GM23338 (cell line): ENCODE data around the gene SLK. TPM values are rescaled to one million over a fixed set of nuclear protein-coding genes. Genes with fewer than 3 reads are reported as not detected.

ENCODE experiments used
- ATAC-seq: fragments of 200-7000 bp; cut with Tn5 transposase; 3 replicates; pipeline ENCODE4 v1.9.1; 2020
- DNase-seq: peaks from one replicate; pipeline ENCODE4 v3.0.0-alpha.2; 2015; ENCODE audit warnings: low spot score
- H2AFZ ChIP-seq: fragments of 200-600 bp; sonication (generic); 2 replicates; pipeline ENCODE4 v1.8.0; 2016; ENCODE audit warnings: antibody characterized with exemption, mild to moderate bottlenecking, moderate library complexity
- H3F3A ChIP-seq: fragments of 200-600 bp; sonication (generic); replicated peaks from 2 replicates; pipeline ENCODE4 v1.8.0; 2017; ENCODE audit warnings: antibody characterized with exemption, mixed run types, low read depth
- H3K27ac ChIP-seq: fragments of 200-600 bp; sonication (generic); 2 replicates; pipeline ENCODE4 v1.6.1; 2016; ENCODE audit warnings: low read depth
- H3K27me3 ChIP-seq: fragments of 200-600 bp; sonication (generic); 2 replicates; pipeline ENCODE4 v1.8.0; 2016; ENCODE audit warnings: mild to moderate bottlenecking, mixed run types, moderate library complexity; ENCODE audit not compliant: insufficient read depth
- H3K36me3 ChIP-seq: fragments of 200-600 bp; sonication (generic); 2 replicates; pipeline ENCODE4 v1.8.0; 2016; ENCODE audit warnings: mild to moderate bottlenecking; ENCODE audit not compliant: insufficient read depth
- H3K4me1 ChIP-seq: fragments of 200-600 bp; sonication (generic); 2 replicates; pipeline ENCODE4 v1.8.0; 2016; ENCODE audit warnings: mild to moderate bottlenecking, moderate library complexity; ENCODE audit not compliant: insufficient read depth
- H3K4me2 ChIP-seq: fragments of 200-600 bp; sonication (generic); 2 replicates; pipeline ENCODE4 v1.7.1; 2017; ENCODE audit warnings: mixed run types
- H3K4me3 ChIP-seq: fragments of 200-600 bp; sonication (generic); 2 replicates; pipeline ENCODE4 v1.6.1; 2016; ENCODE audit warnings: mixed run types
- H3K79me2 ChIP-seq: fragments of 200-600 bp; sonication (generic); replicated peaks from 2 replicates; pipeline ENCODE4 v1.8.0; 2017; ENCODE audit warnings: mild to moderate bottlenecking; ENCODE audit not compliant: insufficient read depth
- H3K9me2 ChIP-seq: fragments of 200-600 bp; sonication (generic); 2 replicates; pipeline ENCODE4 v1.8.0; 2017; ENCODE audit not compliant: insufficient read depth
- H4K20me1 ChIP-seq: fragments of 200-600 bp; sonication (generic); replicated peaks from 2 replicates; pipeline ENCODE4 v1.8.0; 2017; ENCODE audit warnings: mild to moderate bottlenecking; ENCODE audit not compliant: insufficient read depth
- H3K27ac Mint-ChIP-seq: 2 replicates; pipeline ENCODE4 v1.8.0; 2020; ENCODE audit warnings: inconsistent platforms, mild to moderate bottlenecking, moderate library complexity, mixed read lengths
- H3K27me3 Mint-ChIP-seq: 3 replicates; pipeline ENCODE4 v1.8.0; 2022; ENCODE audit warnings: low read depth, mild to moderate bottlenecking, moderate library complexity, mixed read lengths, inconsistent platforms; ENCODE audit not compliant: insufficient read depth, poor library complexity
- H3K36me3 Mint-ChIP-seq: 3 replicates; pipeline ENCODE4 v1.8.0; 2021; ENCODE audit warnings: low read depth, mild to moderate bottlenecking, inconsistent platforms, moderate library complexity, mixed read lengths
- H3K4me1 Mint-ChIP-seq: 3 replicates; pipeline ENCODE4 v1.8.0; 2020; ENCODE audit warnings: mild to moderate bottlenecking, inconsistent platforms, mixed read lengths
- H3K4me3 Mint-ChIP-seq: 3 replicates; pipeline ENCODE4 v1.8.0; 2021; ENCODE audit warnings: moderate library complexity, mild to moderate bottlenecking, inconsistent platforms, mixed read lengths
- H3K9me3 Mint-ChIP-seq: 3 replicates; pipeline ENCODE4 v1.8.0; 2020; ENCODE audit warnings: moderate library complexity, mild to moderate bottlenecking, inconsistent platforms, mixed read lengths
- CREB1 ChIP-seq: fragments of 250-450 bp; sonication (Bioruptor Pico); IDR thresholded peaks from 2 replicates; pipeline ENCODE4 v1.5.0; 2020; ENCODE audit warnings: low read depth, mild to moderate bottlenecking, moderate library complexity
- EZH2 ChIP-seq: fragments of 200-600 bp; sonication (generic); IDR thresholded peaks from one replicate; pipeline ENCODE4 v1.8.0; 2017; ENCODE audit warnings: antibody characterized with exemption, mild to moderate bottlenecking, low read depth; ENCODE audit not compliant: unreplicated experiment
- EZH2phosphoT487 ChIP-seq: fragments of 200-600 bp; sonication (generic); IDR thresholded peaks from one replicate; pipeline ENCODE4 v1.8.1; 2018; ENCODE audit warnings: antibody characterized with exemption; ENCODE audit not compliant: unreplicated experiment
- JUNB ChIP-seq: IDR thresholded peaks from one replicate; pipeline ENCODE4 v1.6.1; 2016; ENCODE audit warnings: antibody characterized with exemption; ENCODE audit not compliant: unreplicated experiment
- NANOG ChIP-seq: IDR thresholded peaks from 2 replicates; pipeline ENCODE4 v1.6.1; 2016; ENCODE audit warnings: antibody characterized with exemption, borderline replicate concordance
- POLR2AphosphoS5 ChIP-seq: IDR thresholded peaks from 2 replicates; pipeline ENCODE4 v1.6.1; 2016; ENCODE audit warnings: antibody characterized with exemption, low read depth
- STAT1 ChIP-seq: IDR thresholded peaks from one replicate; pipeline ENCODE4 v1.6.1; 2016; ENCODE audit warnings: antibody characterized with exemption; ENCODE audit not compliant: unreplicated experiment
- ZNF114 ChIP-seq: fragments of 250-450 bp; sonication (Bioruptor Pico); IDR thresholded peaks from 2 replicates; pipeline ENCODE4 v1.5.0; 2020; ENCODE audit warnings: mild to moderate bottlenecking, moderate library complexity
- ZNF331 ChIP-seq: fragments of 250-450 bp; sonication (Bioruptor Pico); IDR thresholded peaks from 2 replicates; pipeline ENCODE4 v1.5.0; 2020; ENCODE audit warnings: low read depth, mild to moderate bottlenecking, moderate library complexity
- polyA plus RNA-seq: library from polyadenylated mRNA; unstranded; fragments of >200 nt; fragmentation: Nextera tagmentation; extraction: Ambion mirVana; gene quantifications from 2 replicates; pipeline ENCODE4 v1.2.1, GENCODE V29; 2016
- total RNA-seq: library from RNA; depleted of rRNA; stranded (reverse); fragments of >200 nt; shearing (Covaris generic); gene quantifications from 2 replicates; pipeline ENCODE4 v1.2.3, GENCODE V29; 2014
- TF ChIP-seq, protein P1 (sequence below), 2 experiments: fragments of 200-600 bp in 1 of 2; sonication (generic) in 1 of 2; conservative IDR thresholded peaks; 2 replicates each; pipeline versions ENCODE4 v1.5.1 to v1.6.1; 2016 to 2017; ENCODE audit warnings: antibody characterized with exemption in 2 of 2, low read depth in 2 of 2, mild to moderate bottlenecking in 2 of 2, moderate library complexity in 1 of 2
- TF ChIP-seq, protein P2 (sequence below): fragments of 250-450 bp; sonication (Bioruptor Pico); IDR thresholded peaks from 2 replicates; pipeline ENCODE4 v1.5.0; 2020; ENCODE audit warnings: mild to moderate bottlenecking, moderate library complexity
- TF ChIP-seq, protein P3 (sequence below): IDR thresholded peaks from one replicate; pipeline ENCODE4 v1.6.1; 2018; ENCODE audit warnings: antibody characterized with exemption; ENCODE audit not compliant: unreplicated experiment
- TF ChIP-seq, protein P4 (sequence below): IDR thresholded peaks from 2 replicates; pipeline ENCODE4 v1.6.1; 2016; ENCODE audit warnings: antibody characterized with exemption

Gene SLK
- total and polyA plus RNA-seq, 2 experiments from 2014 or later, result 8.4 to 21.5 TPM

DNA sequence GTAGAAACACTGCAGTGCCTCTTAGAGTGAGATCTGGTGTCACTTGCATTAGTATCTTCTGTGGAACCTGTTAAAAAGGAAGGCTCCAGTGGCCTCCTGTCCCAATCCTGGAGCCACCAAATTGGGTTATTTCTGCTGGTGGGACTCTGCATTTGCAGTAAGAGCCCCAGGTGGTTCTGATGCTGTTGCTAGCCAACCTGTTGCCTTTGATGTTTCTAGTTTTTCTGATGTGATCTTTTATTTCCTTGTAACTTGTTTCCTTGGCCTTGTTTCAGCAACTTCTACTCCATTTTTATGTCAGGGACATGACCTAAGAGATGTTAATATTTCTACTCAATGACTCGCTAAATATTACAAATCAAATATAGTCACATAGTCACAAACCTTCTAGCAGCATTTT is 36.5 kb upstream of the SLK start:
- H3K27ac ChIP-seq, result no peak overlapping the region
- no peak overlapping the region for H3K27ac Mint-ChIP-seq
- H3K4me1 ChIP-seq, result peaks cover 17% of the 10 kb centered on the region
- H3K27me3 Mint-ChIP-seq, result no peaks in the 10 kb centered on the region
- DNase-seq, result no peak
- H3K4me3 Mint-ChIP-seq, result no peak overlapping the region
- H3K4me2 ChIP-seq, result no peak overlapping the region
- no peaks in the 10 kb centered on the region for H3K9me2 ChIP-seq
- no peak for ATAC-seq
- no peak for TF ChIP-seq STAT1
- no peak for TF ChIP-seq EZH2
- no peak for TF ChIP-seq NANOG
- no peak for TF ChIP-seq ZNF331 (CRISPR knock-in tag)
- TF ChIP-seq, protein P1, sequence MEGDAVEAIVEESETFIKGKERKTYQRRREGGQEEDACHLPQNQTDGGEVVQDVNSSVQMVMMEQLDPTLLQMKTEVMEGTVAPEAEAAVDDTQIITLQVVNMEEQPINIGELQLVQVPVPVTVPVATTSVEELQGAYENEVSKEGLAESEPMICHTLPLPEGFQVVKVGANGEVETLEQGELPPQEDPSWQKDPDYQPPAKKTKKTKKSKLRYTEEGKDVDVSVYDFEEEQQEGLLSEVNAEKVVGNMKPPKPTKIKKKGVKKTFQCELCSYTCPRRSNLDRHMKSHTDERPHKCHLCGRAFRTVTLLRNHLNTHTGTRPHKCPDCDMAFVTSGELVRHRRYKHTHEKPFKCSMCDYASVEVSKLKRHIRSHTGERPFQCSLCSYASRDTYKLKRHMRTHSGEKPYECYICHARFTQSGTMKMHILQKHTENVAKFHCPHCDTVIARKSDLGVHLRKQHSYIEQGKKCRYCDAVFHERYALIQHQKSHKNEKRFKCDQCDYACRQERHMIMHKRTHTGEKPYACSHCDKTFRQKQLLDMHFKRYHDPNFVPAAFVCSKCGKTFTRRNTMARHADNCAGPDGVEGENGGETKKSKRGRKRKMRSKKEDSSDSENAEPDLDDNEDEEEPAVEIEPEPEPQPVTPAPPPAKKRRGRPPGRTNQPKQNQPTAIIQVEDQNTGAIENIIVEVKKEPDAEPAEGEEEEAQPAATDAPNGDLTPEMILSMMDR (conservative IDR thresholded peaks at IDR 0.05; ENCODE audit: low read depth in 2 of 2), result no peak
- TF ChIP-seq, protein P2, sequence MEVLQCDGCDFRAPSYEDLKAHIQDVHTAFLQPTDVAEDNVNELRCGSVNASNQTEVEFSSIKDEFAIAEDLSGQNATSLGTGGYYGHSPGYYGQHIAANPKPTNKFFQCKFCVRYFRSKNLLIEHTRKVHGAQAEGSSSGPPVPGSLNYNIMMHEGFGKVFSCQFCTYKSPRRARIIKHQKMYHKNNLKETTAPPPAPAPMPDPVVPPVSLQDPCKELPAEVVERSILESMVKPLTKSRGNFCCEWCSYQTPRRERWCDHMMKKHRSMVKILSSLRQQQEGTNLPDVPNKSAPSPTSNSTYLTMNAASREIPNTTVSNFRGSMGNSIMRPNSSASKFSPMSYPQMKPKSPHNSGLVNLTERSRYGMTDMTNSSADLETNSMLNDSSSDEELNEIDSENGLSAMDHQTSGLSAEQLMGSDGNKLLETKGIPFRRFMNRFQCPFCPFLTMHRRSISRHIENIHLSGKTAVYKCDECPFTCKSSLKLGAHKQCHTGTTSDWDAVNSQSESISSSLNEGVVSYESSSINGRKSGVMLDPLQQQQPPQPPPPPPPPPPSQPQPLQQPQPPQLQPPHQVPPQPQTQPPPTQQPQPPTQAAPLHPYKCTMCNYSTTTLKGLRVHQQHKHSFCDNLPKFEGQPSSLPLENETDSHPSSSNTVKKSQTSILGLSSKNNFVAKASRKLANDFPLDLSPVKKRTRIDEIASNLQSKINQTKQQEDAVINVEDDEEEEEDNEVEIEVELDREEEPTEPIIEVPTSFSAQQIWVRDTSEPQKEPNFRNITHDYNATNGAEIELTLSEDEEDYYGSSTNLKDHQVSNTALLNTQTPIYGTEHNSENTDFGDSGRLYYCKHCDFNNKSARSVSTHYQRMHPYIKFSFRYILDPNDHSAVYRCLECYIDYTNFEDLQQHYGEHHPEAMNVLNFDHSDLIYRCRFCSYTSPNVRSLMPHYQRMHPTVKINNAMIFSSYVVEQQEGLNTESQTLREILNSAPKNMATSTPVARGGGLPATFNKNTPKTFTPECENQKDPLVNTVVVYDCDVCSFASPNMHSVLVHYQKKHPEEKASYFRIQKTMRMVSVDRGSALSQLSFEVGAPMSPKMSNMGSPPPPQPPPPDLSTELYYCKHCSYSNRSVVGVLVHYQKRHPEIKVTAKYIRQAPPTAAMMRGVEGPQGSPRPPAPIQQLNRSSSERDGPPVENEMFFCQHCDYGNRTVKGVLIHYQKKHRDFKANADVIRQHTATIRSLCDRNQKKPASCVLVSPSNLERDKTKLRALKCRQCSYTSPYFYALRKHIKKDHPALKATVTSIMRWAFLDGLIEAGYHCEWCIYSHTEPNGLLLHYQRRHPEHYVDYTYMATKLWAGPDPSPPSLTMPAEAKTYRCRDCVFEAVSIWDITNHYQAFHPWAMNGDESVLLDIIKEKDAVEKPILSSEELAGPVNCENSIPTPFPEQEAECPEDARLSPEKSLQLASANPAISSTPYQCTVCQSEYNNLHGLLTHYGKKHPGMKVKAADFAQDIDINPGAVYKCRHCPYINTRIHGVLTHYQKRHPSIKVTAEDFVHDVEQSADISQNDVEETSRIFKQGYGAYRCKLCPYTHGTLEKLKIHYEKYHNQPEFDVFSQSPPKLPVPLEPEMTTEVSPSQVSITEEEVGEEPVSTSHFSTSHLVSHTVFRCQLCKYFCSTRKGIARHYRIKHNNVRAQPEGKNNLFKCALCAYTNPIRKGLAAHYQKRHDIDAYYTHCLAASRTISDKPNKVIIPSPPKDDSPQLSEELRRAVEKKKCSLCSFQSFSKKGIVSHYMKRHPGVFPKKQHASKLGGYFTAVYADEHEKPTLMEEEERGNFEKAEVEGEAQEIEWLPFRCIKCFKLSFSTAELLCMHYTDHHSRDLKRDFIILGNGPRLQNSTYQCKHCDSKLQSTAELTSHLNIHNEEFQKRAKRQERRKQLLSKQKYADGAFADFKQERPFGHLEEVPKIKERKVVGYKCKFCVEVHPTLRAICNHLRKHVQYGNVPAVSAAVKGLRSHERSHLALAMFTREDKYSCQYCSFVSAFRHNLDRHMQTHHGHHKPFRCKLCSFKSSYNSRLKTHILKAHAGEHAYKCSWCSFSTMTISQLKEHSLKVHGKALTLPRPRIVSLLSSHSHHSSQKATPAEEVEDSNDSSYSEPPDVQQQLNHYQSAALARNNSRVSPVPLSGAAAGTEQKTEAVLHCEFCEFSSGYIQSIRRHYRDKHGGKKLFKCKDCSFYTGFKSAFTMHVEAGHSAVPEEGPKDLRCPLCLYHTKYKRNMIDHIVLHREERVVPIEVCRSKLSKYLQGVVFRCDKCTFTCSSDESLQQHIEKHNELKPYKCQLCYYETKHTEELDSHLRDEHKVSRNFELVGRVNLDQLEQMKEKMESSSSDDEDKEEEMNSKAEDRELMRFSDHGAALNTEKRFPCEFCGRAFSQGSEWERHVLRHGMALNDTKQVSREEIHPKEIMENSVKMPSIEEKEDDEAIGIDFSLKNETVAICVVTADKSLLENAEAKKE (CRISPR knock-in tag), result no peak
- TF ChIP-seq CREB1 (CRISPR knock-in tag), result no peak
- no peak for TF ChIP-seq POLR2AphosphoS5
- TF ChIP-seq, protein P3, sequence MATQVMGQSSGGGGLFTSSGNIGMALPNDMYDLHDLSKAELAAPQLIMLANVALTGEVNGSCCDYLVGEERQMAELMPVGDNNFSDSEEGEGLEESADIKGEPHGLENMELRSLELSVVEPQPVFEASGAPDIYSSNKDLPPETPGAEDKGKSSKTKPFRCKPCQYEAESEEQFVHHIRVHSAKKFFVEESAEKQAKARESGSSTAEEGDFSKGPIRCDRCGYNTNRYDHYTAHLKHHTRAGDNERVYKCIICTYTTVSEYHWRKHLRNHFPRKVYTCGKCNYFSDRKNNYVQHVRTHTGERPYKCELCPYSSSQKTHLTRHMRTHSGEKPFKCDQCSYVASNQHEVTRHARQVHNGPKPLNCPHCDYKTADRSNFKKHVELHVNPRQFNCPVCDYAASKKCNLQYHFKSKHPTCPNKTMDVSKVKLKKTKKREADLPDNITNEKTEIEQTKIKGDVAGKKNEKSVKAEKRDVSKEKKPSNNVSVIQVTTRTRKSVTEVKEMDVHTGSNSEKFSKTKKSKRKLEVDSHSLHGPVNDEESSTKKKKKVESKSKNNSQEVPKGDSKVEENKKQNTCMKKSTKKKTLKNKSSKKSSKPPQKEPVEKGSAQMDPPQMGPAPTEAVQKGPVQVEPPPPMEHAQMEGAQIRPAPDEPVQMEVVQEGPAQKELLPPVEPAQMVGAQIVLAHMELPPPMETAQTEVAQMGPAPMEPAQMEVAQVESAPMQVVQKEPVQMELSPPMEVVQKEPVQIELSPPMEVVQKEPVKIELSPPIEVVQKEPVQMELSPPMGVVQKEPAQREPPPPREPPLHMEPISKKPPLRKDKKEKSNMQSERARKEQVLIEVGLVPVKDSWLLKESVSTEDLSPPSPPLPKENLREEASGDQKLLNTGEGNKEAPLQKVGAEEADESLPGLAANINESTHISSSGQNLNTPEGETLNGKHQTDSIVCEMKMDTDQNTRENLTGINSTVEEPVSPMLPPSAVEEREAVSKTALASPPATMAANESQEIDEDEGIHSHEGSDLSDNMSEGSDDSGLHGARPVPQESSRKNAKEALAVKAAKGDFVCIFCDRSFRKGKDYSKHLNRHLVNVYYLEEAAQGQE, result no peak
- TF ChIP-seq JUNB, result no peak
- no peak for TF ChIP-seq EZH2phosphoT487
- TF ChIP-seq, protein P4, sequence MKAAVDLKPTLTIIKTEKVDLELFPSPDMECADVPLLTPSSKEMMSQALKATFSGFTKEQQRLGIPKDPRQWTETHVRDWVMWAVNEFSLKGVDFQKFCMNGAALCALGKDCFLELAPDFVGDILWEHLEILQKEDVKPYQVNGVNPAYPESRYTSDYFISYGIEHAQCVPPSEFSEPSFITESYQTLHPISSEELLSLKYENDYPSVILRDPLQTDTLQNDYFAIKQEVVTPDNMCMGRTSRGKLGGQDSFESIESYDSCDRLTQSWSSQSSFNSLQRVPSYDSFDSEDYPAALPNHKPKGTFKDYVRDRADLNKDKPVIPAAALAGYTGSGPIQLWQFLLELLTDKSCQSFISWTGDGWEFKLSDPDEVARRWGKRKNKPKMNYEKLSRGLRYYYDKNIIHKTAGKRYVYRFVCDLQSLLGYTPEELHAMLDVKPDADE, result no peak
- TF ChIP-seq ZNF114 (CRISPR knock-in tag), result no peak
- no peaks in the 10 kb centered on the region for H3K36me3 Mint-ChIP-seq
- no peaks in the 10 kb centered on the region for H3K27me3 ChIP-seq
- peaks cover 18% of the 10 kb centered on the region for H3K4me1 Mint-ChIP-seq
- H3K36me3 ChIP-seq, result no peaks in the 10 kb centered on the region
- H3K4me3 ChIP-seq, result no peak overlapping the region
- no peaks in the 10 kb centered on the region for H3K79me2 ChIP-seq
- H3F3A ChIP-seq, result no peaks in the 10 kb centered on the region
- no peaks in the 10 kb centered on the region for H4K20me1 ChIP-seq
- H2AFZ ChIP-seq, result no peak overlapping the region
- H3K9me3 Mint-ChIP-seq, result no peaks in the 10 kb centered on the region; the same call in 2 of the 3 replicates
